ENCODE data around the gene OGDH.

OGDH gene

DNA sequence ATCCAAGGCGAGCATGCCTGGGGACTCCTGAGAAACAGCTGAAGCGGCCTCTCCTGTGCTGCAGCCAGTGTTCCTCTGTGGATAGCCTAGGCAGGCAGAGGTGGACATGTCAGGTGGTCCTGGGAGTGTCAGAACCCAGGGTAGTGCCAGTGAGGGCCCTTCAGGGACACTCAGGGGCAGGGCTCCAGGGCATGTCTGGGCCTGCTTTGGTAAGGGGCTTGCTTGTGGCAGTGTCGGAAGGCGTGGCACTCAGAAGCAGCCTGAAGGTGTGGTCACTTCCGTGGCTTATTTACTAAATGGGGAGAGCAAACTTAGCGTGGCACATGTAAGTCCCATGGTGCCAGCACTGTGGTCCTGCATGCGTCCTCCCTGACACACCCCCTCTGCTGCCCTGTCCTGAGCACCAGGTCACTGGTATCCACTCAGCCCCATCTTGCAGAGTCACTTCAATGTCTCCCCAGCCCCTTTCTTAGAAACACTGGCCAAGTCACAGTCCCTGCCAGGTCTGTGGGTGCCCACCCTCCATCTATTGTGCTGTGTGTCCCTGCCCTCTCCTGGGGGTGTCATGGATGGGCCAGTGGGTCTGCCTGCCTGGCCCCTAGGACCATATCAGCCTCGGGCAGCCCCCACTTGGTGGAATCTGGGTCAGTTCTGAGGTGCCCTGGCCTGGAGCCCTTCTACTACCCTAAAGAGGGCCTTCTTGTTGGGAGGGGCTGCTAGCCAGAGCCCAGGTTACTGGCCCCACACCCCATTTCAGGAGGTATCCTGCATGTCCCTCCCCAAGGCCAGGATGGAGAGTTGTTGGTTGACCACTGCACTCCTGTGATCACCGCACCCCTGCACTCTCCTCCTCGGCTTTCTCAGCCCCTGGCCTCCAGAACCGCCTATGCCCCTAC lies 148.6 kb downstream of the OGDH start:
- peaks cover 17 to 33% (median 30%) of the 10 kb centered on the region in 3 donors for H3K36me3 ChIP-seq
- DNase-seq: no peak
- no peaks in the 10 kb centered on the region for H3K9me3 ChIP-seq
- peak overlapping the region; percentile 26 to 64 for H3K27ac ChIP-seq
- H3K27me3 ChIP-seq: no peaks in the 10 kb centered on the region
- TF ChIP-seq, protein P1, sequence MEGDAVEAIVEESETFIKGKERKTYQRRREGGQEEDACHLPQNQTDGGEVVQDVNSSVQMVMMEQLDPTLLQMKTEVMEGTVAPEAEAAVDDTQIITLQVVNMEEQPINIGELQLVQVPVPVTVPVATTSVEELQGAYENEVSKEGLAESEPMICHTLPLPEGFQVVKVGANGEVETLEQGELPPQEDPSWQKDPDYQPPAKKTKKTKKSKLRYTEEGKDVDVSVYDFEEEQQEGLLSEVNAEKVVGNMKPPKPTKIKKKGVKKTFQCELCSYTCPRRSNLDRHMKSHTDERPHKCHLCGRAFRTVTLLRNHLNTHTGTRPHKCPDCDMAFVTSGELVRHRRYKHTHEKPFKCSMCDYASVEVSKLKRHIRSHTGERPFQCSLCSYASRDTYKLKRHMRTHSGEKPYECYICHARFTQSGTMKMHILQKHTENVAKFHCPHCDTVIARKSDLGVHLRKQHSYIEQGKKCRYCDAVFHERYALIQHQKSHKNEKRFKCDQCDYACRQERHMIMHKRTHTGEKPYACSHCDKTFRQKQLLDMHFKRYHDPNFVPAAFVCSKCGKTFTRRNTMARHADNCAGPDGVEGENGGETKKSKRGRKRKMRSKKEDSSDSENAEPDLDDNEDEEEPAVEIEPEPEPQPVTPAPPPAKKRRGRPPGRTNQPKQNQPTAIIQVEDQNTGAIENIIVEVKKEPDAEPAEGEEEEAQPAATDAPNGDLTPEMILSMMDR (IDR thresholded peaks at IDR 0.05): no peak
- H3K4me3 ChIP-seq: no peak overlapping the region
- H3K4me1 ChIP-seq: peaks cover 4 to 56% (median 41%) of the 10 kb centered on the region in 4 donors
- intact Hi-C loops (cut with DNase I; ENCODE audit: low total_unique reads): no loop called here

GRCh38 chr7:44755698-44756627 lies 149.5 kb downstream of the OGDH start:
- Histone ChIP-seq H3K4me1 (peaks cover 4 to 47% (median 32%) of the 10 kb centered on the region in 4 donors), H3K4me3 (no peak overlapping the region), H3K36me3 (peaks cover 26 to 42% (median 37%) of the 10 kb centered on the region in 3 donors), H3K9me3 (no peaks in the 10 kb centered on the region), H3K27ac (peak overlapping the region; percentile 26 to 64), H3K27me3 (no peaks in the 10 kb centered on the region)
- no peak for DNase-seq
- intact Hi-C loops (cut with DNase I; ENCODE audit: low total_unique reads): no loop called here
- TF ChIP-seq, protein P1 (IDR thresholded peaks at IDR 0.05): no peak

DNA sequence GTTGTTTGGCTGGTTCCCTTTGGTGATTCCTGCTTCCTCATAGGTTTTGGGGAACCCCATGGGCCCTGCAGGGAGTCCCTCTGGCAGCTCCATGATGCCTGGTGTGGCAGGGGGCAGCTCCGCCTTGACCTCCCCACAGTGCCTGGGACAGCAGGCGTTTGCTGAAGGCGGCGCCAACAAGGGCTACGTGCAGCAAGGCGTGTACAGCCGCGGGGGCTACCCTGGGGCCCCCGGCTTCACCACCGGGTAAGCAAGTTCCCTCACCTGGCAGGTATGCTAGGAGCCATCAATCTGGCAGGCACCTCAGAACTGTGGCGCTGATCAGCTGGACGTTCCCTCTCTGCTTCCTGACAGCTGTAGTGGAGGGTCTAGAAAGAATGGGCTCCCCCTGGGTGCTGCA lies 150.5 kb downstream of the OGDH start:
- TF ChIP-seq, protein P1 (IDR thresholded peaks at IDR 0.05): no peak
- peaks cover 4 to 40% (median 26%) of the 10 kb centered on the region in 4 donors for H3K4me1 ChIP-seq
- no peaks in the 10 kb centered on the region for H3K27me3 ChIP-seq
- H3K27ac ChIP-seq: peak overlapping the region in 1 of 2 donors; percentile 64
- intact Hi-C loops (cut with DNase I; ENCODE audit: low total_unique reads): no loop called here
- no peaks in the 10 kb centered on the region for H3K9me3 ChIP-seq
- no peak overlapping the region for H3K4me3 ChIP-seq
- H3K36me3 ChIP-seq: peaks cover 33 to 51% (median 46%) of the 10 kb centered on the region in 3 donors
- DNase-seq: no peak

- peak overlapping the region in 1 of 2 donors; percentile 1 for H3K27ac ChIP-seq
- H3K36me3 ChIP-seq: peaks cover 33 to 55% (median 50%) of the 10 kb centered on the region in 3 donors
- peaks cover 4 to 40% (median 26%) of the 10 kb centered on the region in 4 donors for H3K4me1 ChIP-seq
- no peaks in the 10 kb centered on the region for H3K9me3 ChIP-seq
- DNase-seq: no peak
- H3K27me3 ChIP-seq: no peaks in the 10 kb centered on the region
- TF ChIP-seq, protein P1 (IDR thresholded peaks at IDR 0.05): no peak
- no peak overlapping the region for H3K4me3 ChIP-seq
- intact Hi-C loops (cut with DNase I; ENCODE audit: low total_unique reads): no loop called here
Observed at GRCh38 chr7:44757311-44757710, 150.9 kb downstream of the OGDH start.

GRCh38 chr7:44757739-44758138 lies 151.3 kb downstream of the OGDH start:
- intact Hi-C loops (cut with DNase I; ENCODE audit: low total_unique reads): no loop called here
- Histone ChIP-seq H3K27ac (peak overlapping the region in 1 of 2 donors; percentile 1), H3K36me3 (peaks cover 33 to 60% (median 55%) of the 10 kb centered on the region in 3 donors), H3K4me1 (peaks cover 4 to 40% (median 26%) of the 10 kb centered on the region in 4 donors), H3K4me3 (no peak overlapping the region), H3K27me3 (no peaks in the 10 kb centered on the region), H3K9me3 (no peaks in the 10 kb centered on the region)
- TF ChIP-seq, protein P1 (IDR thresholded peaks at IDR 0.05): no peak
- DNase-seq: no peak
